Glomerular visceral epithelial cell (primary cell): Measurements from ENCODE around the gene SPNS3.

Source experiments
- DNase-seq: peaks from one replicate; pipeline ENCODE4 v3.0.0-alpha.2; 2016; ENCODE audit errors: extremely low spot score

Gene SPNS3

GRCh38 chr17:4507361-4508111 lies 73.8 kb downstream of the SPNS3 start:
- DNase-seq: no peak

GRCh38 chr17:4508207-4508606 lies 74.5 kb downstream of the SPNS3 start:
- DNase-seq: no peak

GRCh38 chr17:4509401-4509800 lies 75.7 kb downstream of the SPNS3 start:
- peak; percentile 21 for DNase-seq

- DNase-seq: no peak
Observed at GRCh38 chr17:4509923-4510617, 76.3 kb downstream of the SPNS3 start.

GRCh38 chr17:4510618-4510941 lies 76.8 kb downstream of the SPNS3 start:
- DNase-seq: no peak

GRCh38 chr17:4511199-4511932 lies 77.6 kb downstream of the SPNS3 start:
- DNase-seq: no peak

- DNase-seq: no peak
Observed at GRCh38 chr17:4512156-4513112, 78.7 kb downstream of the SPNS3 start.

- DNase-seq: no peak
Observed at GRCh38 chr17:4513113-4514032, 79.6 kb downstream of the SPNS3 start.

- DNase-seq: no peak
Observed at GRCh38 chr17:4514206-4514605, 80.5 kb downstream of the SPNS3 start.

GRCh38 chr17:4514779-4515178 lies 81.0 kb downstream of the SPNS3 start:
- DNase-seq: no peak

GRCh38 chr17:4515501-4515900 lies 81.8 kb downstream of the SPNS3 start:
- no peak for DNase-seq

- DNase-seq: no peak
Observed at GRCh38 chr17:4516735-4517134, 83.0 kb downstream of the SPNS3 start.

- no peak for DNase-seq
Observed at GRCh38 chr17:4518901-4519300, 85.2 kb downstream of the SPNS3 start.

- DNase-seq: no peak
Observed at GRCh38 chr17:4519361-4519788, 85.6 kb downstream of the SPNS3 start.

- DNase-seq: no peak
Observed at GRCh38 chr17:4520060-4520893, 86.5 kb downstream of the SPNS3 start.

- no peak for DNase-seq
Observed at GRCh38 chr17:4520894-4521600, 87.3 kb downstream of the SPNS3 start.

- no peak for DNase-seq
Observed at GRCh38 chr17:4522661-4523060, 88.9 kb downstream of the SPNS3 start.

- DNase-seq: no peak
Observed at GRCh38 chr17:4523946-4524345, 90.2 kb downstream of the SPNS3 start.
